ENCODE measurements around the gene DOCK2.
"Not testable (repeated sequence)": the region's sequence is repeated elsewhere in the genome, so short reads cannot be mapped to it uniquely, and the experiment has no call there.

DOCK2 gene

DNA sequence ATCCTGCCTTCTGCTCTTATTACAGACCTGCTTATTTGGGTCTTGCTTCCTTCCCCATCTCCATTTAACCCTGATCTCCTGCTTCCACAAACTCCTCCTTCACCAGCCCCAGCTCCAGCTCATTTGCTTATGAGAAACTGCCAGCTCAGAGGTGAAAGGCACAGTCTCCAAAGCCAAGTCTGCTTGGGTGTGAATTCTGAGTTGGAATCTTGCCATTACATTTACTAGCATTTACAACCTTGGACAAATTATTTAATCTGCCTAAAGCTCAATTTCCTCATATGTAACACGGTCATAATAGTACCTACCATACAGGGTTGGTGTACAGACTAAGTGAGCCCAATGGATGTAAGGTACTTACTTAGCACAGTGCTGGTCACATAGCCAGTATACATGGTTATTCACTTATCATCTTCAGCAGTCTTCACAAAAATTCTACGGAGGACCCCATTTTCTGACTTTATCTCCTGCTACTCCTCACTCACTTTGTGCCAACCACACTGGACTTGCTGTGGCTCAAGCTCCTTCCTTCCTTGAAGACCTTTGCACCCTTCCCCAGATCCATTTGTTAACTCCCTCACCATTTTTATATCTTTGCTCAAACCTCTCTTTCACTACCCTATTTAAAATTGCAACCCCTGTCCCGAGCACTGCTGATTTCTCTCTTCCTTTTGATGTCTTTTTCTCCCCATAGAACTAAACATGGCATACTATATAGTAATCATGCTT is 86.2 kb downstream of the DOCK2 start:
- no peak for DNase-seq

GRCh38 chr5:169724303-169725087 is 87.4 kb downstream of the DOCK2 start:
- DNase-seq: no peak

DNA sequence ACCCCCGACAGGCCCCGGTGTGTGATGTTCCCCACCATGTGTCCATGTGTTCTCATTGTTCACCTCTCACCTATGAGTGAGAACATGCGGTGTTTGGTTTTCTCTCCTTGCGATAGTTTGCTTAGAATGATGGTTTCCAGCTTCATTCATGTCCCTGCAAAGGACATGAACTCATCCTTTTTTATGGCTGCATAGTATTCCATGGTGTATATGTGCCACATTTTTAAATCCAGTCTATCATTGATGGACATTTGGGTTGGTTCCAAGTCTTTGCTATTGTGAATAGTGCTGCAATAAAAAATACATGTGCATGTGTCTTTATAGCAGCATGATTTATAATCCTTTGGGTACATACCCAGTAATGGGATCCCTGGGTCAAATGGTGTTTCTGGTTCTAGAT is 88.6 kb downstream of the DOCK2 start:
- not testable (repeated sequence) for DNase-seq

- no peak for DNase-seq
These were observed 91.3 kb downstream of the DOCK2 start for GRCh38 chr5:169728418-169728817.

GRCh38 chr5:169731221-169731620 is 94.1 kb downstream of the DOCK2 start:
- DNase-seq: no peak

DNA sequence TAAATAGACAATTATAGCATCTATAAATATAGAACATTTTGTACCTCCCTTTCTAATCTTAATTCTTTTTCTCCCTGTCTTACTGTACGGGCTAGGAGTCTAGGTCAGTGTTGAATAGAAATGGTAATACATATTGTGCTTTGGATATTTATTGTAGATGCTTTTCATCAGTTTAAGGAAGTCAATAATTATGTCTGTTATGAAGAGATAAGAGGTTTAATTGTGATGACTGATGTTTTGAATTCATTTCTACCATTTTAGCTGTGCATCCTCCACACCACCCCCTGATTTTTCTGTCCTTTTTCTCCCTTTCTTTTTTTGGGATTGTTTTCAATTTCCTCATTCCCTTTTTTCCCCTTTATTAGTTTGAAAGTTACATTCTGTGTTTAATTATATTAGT is 95.8 kb downstream of the DOCK2 start:
- DNase-seq: no peak

DNA sequence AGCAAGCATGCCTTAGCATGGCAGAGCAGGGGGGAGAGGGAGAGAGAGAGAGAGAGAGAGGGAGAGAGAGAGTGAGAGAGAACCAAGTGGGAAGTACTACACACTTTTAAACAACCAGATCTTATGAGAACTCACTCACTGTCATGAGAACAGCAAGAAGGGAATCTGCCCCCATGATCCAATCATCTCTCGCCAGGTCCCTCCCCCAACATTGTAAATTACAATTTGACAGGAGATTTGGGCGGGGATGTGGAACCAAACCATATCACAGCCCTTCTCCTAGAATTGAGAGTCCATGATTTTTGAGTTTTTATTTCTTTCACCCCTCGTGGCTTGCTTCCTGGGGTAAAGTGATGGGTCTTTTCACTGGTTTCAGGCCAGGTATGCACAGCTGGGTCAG is 98.8 kb downstream of the DOCK2 start:
- DNase-seq: no peak

GRCh38 chr5:169736653-169737052 is 99.6 kb downstream of the DOCK2 start:
- no peak for DNase-seq

DNA sequence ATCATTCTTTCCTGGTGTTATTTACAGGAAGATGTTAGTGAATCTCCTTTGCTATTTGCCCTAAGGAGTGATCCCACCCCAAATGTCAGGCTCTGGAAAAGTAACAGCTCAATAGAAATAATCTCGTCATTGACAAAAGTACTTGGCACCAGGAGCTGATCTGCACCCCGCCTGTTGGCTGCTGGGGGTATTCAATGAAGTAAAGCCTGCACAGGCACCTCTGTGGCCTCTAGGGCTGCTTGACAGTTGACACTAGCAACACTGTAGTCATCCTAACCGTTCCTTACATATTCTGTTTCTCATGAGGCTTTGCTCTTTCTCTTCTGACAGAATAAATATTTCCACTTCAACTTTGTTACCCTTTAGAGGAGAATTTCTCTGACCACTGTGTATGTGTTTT is 103.4 kb downstream of the DOCK2 start:
- DNase-seq: no peak

GRCh38 chr5:169742771-169743296 is 105.8 kb downstream of the DOCK2 start:
- no peak for DNase-seq

GRCh38 chr5:169744336-169744735 is 107.3 kb downstream of the DOCK2 start:
- no peak for DNase-seq

DNA sequence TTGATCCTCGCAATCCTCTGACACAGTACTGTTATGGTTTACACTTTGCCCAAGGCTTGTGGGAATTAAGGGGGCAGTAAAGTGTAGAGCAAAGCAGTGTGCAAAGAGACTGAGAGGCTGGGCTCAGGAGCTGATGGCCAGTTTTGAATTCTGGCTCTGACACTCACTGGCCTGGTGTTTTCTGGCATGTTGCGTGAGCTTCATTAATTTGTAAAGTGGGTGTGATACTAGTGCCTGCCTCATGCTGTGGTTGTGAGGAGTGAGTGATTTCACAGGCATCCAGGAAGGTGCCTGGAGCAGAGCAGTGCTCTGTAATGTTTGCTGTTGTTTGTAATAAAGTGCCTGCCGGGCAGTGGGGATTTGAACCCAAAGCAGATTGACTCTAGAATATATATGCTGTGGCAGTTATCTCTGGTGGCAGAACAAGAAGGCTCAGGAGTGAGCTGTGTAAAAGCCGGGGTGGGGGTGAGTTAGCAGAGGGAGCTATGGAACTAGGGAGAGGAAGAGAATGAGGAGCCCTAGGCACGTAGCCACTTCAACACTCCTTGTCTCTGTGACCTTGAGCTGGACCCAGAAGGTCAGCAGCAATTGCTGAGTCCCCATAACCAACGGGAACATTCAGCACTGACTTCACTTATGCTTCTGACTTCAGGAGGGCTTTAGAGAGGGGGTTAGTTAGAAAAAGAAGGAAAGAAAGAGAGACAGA is 108.5 kb downstream of the DOCK2 start:
- DNase-seq: no peak

- no peak for DNase-seq
These were observed 109.1 kb downstream of the DOCK2 start for GRCh38 chr5:169746147-169746694.

- DNase-seq: no peak
These were observed 111.1 kb downstream of the DOCK2 start for GRCh38 chr5:169748174-169748573.

DNA sequence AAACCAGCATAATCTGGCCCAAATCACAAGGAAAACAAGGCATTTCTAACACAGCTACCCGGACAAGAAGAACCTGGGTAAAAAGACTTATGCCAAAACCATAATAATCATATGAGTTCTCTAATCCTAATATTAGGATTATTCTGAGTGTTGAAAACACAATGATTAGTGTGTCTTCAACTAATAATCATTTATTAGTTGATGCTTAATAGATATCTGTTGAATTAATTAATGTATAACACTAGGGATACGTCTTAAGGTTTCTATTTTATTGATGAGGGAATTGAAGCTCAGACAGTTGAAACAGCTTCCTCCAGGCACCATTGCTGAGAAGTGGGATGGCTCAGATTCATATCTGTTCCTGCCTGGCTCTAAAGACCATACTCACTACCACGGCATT is 112.2 kb downstream of the DOCK2 start:
- no peak for DNase-seq

DNA sequence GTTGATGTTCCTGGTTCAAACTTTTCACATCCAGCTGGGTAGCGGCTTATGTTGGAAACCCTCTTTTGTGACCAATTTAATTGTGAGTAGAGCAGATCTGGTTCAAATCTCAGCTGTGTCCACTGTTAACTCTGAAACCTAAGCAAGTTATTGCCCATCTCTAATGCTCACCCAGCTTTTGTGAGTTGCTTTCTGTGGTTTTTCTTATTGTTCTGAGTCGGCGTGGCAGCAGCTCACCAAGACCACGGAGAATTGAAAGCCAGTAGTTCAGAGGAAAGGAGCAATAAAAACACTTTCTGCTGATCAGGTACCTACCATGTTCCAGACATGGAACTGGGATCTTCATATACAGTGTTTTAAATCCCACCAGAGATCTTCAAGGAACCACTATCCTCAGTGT is 114.4 kb downstream of the DOCK2 start:
- DNase-seq: no peak

GRCh38 chr5:169752566-169752965 is 115.5 kb downstream of the DOCK2 start:
- DNase-seq: not testable (repeated sequence)

- no peak for DNase-seq
These were observed 116.7 kb downstream of the DOCK2 start for GRCh38 chr5:169753795-169754194.

DNA sequence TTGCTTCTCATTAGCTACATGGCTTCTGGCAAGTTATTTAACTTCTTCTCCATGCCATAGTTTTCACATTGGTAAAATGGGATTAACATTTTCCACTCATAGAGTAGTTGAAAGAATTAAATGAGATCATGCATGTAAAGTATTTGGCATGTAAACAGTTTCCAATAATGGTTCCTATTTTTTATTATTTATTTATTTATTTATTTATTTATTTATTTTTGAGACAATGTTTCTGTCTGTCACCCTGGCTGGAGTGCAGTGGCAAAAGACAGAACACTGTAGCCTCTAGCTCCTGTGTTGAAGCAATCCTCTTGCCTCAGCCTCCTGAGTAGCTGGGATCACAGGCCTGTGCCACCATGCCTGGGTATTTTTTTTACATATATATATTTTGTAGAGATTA is 117.7 kb downstream of the DOCK2 start:
- no peak for DNase-seq

GRCh38 chr5:169756071-169756765 is 119.1 kb downstream of the DOCK2 start:
- DNase-seq: no peak

DNA sequence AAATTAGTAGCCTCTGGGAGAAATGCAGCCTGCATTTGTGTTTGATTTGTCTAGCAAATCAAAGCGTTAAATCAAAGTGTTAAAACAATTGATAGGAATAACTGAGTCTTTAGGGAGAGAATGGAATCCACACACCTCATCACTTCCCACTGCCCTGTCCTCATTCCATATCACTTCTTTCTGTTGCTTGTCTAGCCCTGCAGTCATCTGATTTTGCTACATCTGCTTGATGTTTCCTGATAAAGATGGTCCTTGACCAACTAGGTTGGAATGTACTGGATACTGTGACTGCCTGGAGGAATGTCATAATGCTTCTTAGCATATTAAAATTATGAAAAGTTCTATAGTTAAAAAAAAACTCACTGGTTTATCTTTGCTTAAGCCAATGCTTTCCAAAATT is 119.9 kb downstream of the DOCK2 start:
- DNase-seq: no peak

GRCh38 chr5:169758886-169759285 is 121.8 kb downstream of the DOCK2 start:
- DNase-seq: no peak

GRCh38 chr5:169760229-169760628 is 123.2 kb downstream of the DOCK2 start:
- DNase-seq: no peak

Measured in NCI-H1092 treated with DMSO at 0.1 percent for 48 hours (cell line).